Stimulated activated CD8-positive, alpha-beta memory T cell treated with anti-CD3 and anti-CD28 coated beads, Interleukin-12 subunit alpha, Interleukin-12 subunit beta, amount 100 ng/mL, for 1 hour (primary cell): ENCODE data around the gene STX16.

Source experiments
- DNase-seq: peaks from one replicate; pipeline ENCODE4 v3.0.0-alpha.2; 2020; ENCODE audit warnings: low read depth

The STX16 gene

GRCh38 chr20:58675641-58676040 lies 24.6 kb downstream of the STX16 start:
- no peak for DNase-seq

- no peak for DNase-seq
Observed at GRCh38 chr20:58676161-58676560, 25.1 kb downstream of the STX16 start.

GRCh38 chr20:58677079-58677604 lies 26.1 kb downstream of the STX16 start:
- no peak for DNase-seq

- no peak for DNase-seq
Observed at GRCh38 chr20:58677808-58678207, 26.7 kb downstream of the STX16 start.

- DNase-seq, result no peak
Observed at GRCh38 chr20:58678806-58679205, 27.7 kb downstream of the STX16 start.

- DNase-seq, result no peak
Observed at GRCh38 chr20:58682656-58683531, 31.8 kb downstream of the STX16 start.

GRCh38 chr20:58684291-58684690 lies 33.2 kb downstream of the STX16 start:
- no peak for DNase-seq

- no peak for DNase-seq
Observed at GRCh38 chr20:58685988-58686387, 34.9 kb downstream of the STX16 start.

- DNase-seq, result no peak
Observed at GRCh38 chr20:58688414-58688813, 37.3 kb downstream of the STX16 start.

GRCh38 chr20:58688840-58689239 lies 37.8 kb downstream of the STX16 start:
- no peak for DNase-seq

GRCh38 chr20:58690396-58691135 lies 39.5 kb downstream of the STX16 start:
- no peak for DNase-seq

- DNase-seq, result no peak
Observed at GRCh38 chr20:58691773-58692578, 40.9 kb downstream of the STX16 start.

- peak; percentile 28 for DNase-seq
Observed at GRCh38 chr20:58692579-58693225, 41.6 kb downstream of the STX16 start, which contains the start of gene NPEPL1. TSS of gene NPEPL1 (plus strand) at chr20:58692800. CDS start at chr20:58692901, 101 bp downstream.

- DNase-seq, result no peak
Observed at GRCh38 chr20:58693226-58694006, 42.3 kb downstream of the STX16 start.

GRCh38 chr20:58694241-58695083 lies 43.4 kb downstream of the STX16 start:
- DNase-seq, result no peak

- no peak for DNase-seq
Observed at GRCh38 chr20:58695084-58695722, 44.1 kb downstream of the STX16 start.

- no peak for DNase-seq
Observed at GRCh38 chr20:58695895-58696375, 44.9 kb downstream of the STX16 start.

GRCh38 chr20:58696411-58696961 lies 45.4 kb downstream of the STX16 start:
- DNase-seq, result no peak
